Activated CD4-positive, alpha-beta T cell treated with anti-CD3 and anti-CD28 coated beads for 36 hours (primary cell): Measurements from ENCODE around the gene CISH. TPM values are rescaled to one million over a fixed set of nuclear protein-coding genes. Genes with fewer than 3 reads are reported as not detected.

ENCODE experiments used
- ATAC-seq: fragments of 200-7000 bp; cut with Tn5 transposase; one replicate; pipeline ENCODE4 v1.10.0; 2021; ENCODE audit warnings: mild to moderate bottlenecking, moderate library complexity
- CTCF ChIA-PET: fragments of 350-600 bp; sonication (Branson Sonifier 250); formaldehyde crosslinking; loops from one replicate; lab custom pipeline; 2021; ENCODE audit warnings: antibody characterized with exemption; lab: Charles Lee
- POLR2A ChIA-PET: fragments of 350-600 bp; sonication (Branson Sonifier 250); formaldehyde crosslinking; loops from one replicate; lab custom pipeline; 2021; ENCODE audit warnings: antibody characterized with exemption, inconsistent platforms; lab: Charles Lee
- DNase-seq: peaks from one replicate; pipeline ENCODE4 v3.0.0-alpha.2; 2020
- H3K27ac Mint-ChIP-seq: one replicate; pipeline ENCODE4 v1.8.0; 2021; ENCODE audit warnings: mixed read lengths
- H3K27me3 Mint-ChIP-seq: one replicate; pipeline ENCODE4 v1.8.0; 2021; ENCODE audit warnings: mixed read lengths
- H3K36me3 Mint-ChIP-seq: one replicate; pipeline ENCODE4 v1.8.0; 2021; ENCODE audit warnings: low read depth, mixed read lengths
- H3K4me1 Mint-ChIP-seq: one replicate; pipeline ENCODE4 v1.8.0; 2021; ENCODE audit warnings: mixed read lengths
- H3K4me3 Mint-ChIP-seq: one replicate; pipeline ENCODE4 v1.8.0; 2021; ENCODE audit warnings: mild to moderate bottlenecking, moderate library complexity, mixed read lengths
- H3K9me3 Mint-ChIP-seq: one replicate; pipeline ENCODE4 v1.8.0; 2021; ENCODE audit warnings: low read depth, mixed read lengths
- intact Hi-C, 2 experiments: fragments of 100-400 bp; cut with DNase I in 1 of 2; cut with micrococcal nuclease in 1 of 2; formaldehyde crosslinking; loops; one replicate each; pipeline versions ENCODE4 v1.14.2 to v1.15.1; 2022 to 2024; cut with DNase I, micrococcal nuclease
- total RNA-seq, 2 experiments: library from RNA; stranded (reverse); gene quantifications; one replicate each; pipeline ENCODE4 v1.2.3, GENCODE V29; 2021

CISH gene
- total RNA-seq, 2 experiments from 2014 or later: 265 to 269 TPM

DNA sequence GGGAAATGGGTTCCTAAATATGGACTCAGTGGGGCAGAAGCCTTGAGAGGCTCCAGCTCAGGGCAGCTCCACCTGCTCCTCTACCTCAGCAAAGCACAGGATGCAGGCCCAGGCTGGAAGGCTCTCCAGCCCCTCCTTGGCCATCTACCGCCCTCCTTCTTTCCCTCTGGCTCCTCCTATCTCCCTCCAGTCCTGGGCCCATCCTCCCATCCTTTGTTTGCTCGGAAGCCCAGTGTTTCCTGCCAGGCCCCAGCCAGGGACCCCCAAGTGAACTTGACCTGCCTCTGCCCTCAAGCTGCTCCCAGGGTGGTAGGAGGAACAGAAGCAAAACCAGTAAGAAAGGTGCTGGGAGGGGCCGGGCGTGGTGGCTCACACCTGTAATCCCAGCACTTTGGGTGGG lies 25.4 kb upstream of the CISH start:
- Mint-ChIP-seq H3K4me1 (peaks cover 68% of the 10 kb centered on the region), H3K4me3 (no peak overlapping the region), H3K9me3 (no peaks in the 10 kb centered on the region), H3K36me3 (peaks cover 38% of the 10 kb centered on the region), H3K27ac (peak overlapping the region; percentile 68), H3K27me3 (no peaks in the 10 kb centered on the region)
- DNase-seq (no peak), ATAC-seq (no peak)
- intact Hi-C loops: no loop called here
- ChIA-PET POLR2A (no interaction called here), CTCF (interaction anchor here (0.7 to 1.3 kb wide), 4 partner anchors 9 to 30 kb away, joined by 3 to 4 read pairs (median 3); no protein-coding TSS in a partner anchor)

DNA sequence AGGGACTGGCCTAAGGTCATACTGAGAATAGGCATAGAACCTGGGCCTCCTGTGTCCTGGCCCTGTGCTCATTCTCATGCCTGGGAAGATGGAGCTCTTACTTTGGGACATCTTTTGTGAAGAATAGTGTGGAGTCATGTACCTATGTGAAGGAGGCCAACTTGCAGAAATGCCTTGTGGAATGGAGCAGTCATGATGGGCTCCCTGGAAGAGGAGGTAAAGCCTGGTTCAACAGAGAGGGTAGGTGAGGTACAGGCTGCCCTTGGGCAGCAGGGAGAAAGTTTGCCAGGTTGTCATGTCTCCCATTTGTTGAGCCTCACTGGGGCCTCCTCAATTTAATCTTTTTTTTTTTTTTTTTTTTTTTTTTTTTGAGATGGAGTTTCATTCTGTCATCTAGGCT lies 23.5 kb upstream of the CISH start:
- Mint-ChIP-seq H3K36me3 (peaks cover 36% of the 10 kb centered on the region), H3K4me1 (peaks cover 79% of the 10 kb centered on the region), H3K27me3 (no peaks in the 10 kb centered on the region), H3K9me3 (no peaks in the 10 kb centered on the region), H3K27ac (no peak overlapping the region), H3K4me3 (no peak overlapping the region)
- intact Hi-C loops: no loop called here
- ATAC-seq: no peak
- no peak for DNase-seq
- ChIA-PET POLR2A (no interaction called here), CTCF (interaction anchor here (0.6 to 1.6 kb wide), 2 partner anchors 19 to 692 kb away, joined by 4 to 5 read pairs; no protein-coding TSS in a partner anchor)

DNA sequence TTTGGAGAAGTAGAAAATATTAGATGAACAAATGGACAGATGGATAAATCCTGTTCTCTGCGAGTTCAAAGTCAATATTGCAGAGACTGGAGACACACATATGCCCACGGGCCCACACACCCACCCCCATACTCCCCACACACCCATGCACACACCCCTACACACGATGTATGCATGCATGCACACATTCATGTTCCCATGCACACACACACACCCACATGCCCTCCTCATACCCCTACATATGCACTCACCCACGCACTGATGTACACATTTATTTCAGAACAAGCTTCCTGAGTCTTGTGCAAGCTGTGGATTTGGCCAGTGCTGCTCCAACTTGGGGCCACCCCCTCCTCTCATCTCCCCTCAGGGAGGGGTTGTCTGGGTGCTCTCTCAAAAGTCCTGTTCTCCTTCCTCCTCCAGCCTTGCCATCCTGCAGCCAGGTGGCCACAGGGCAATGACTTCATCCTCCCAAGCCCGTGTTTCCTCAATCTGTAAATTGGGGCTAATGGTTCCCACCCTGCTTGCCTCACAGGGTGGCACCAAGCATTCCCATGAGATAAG lies 21.7 kb upstream of the CISH start:
- Mint-ChIP-seq H3K4me1 (peaks cover 86% of the 10 kb centered on the region), H3K9me3 (no peaks in the 10 kb centered on the region), H3K27me3 (no peaks in the 10 kb centered on the region), H3K36me3 (peaks cover 47% of the 10 kb centered on the region), H3K4me3 (no peak overlapping the region), H3K27ac (peak overlapping the region; percentile 52)
- ATAC-seq: no peak
- ChIA-PET POLR2A (no interaction called here), CTCF (interaction anchor here (0.5 to 1.9 kb wide), 7 partner anchors 10 to 1054 kb away, joined by 3 to 9 read pairs (median 3); partner anchors contain the start of gene MAPKAPK3)
- intact Hi-C loops: no loop called here
- DNase-seq: no peak

DNA sequence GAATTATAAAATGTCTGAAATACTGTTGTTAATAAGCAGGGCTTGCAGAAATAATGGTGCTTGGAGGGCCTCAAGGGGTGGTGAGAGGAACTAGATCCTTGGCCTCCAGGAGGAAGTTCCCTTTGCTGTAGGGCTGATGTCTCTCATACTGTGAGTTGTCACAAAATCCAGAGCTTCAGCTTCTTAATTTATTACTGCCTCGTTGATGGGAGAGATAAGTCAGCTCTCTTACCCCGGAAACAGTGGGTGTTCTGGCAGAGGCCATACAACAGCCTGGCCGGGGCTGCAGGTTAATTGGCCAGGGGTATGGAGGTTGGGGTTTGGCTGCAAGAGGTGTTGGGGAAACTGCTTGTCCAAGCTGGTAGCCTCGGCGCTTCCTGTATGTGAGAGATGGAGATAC lies 20.9 kb upstream of the CISH start:
- H3K4me1 Mint-ChIP-seq: peaks cover 87% of the 10 kb centered on the region
- intact Hi-C loops: loop anchor here in 1 of 2 experiments (1.0 kb wide), 1 partner anchor 16 kb away; no protein-coding TSS in a partner anchor
- DNase-seq: no peak
- ATAC-seq: peak; percentile 50
- H3K9me3 Mint-ChIP-seq: no peaks in the 10 kb centered on the region
- peaks cover 50% of the 10 kb centered on the region for H3K36me3 Mint-ChIP-seq
- H3K27me3 Mint-ChIP-seq: no peaks in the 10 kb centered on the region
- ChIA-PET POLR2A (interaction anchor here (1.0 kb wide), 1 partner anchor 30 kb away, joined by 3 read pairs; no protein-coding TSS in a partner anchor), CTCF (interaction anchor here (0.6 to 1.9 kb wide), 8 partner anchors 9 to 751 kb away, joined by 3 to 9 read pairs (median 4); partner anchors contain the start of gene MAPKAPK3)
- no peak overlapping the region for H3K4me3 Mint-ChIP-seq
- H3K27ac Mint-ChIP-seq: peak overlapping the region; percentile 78

DNA sequence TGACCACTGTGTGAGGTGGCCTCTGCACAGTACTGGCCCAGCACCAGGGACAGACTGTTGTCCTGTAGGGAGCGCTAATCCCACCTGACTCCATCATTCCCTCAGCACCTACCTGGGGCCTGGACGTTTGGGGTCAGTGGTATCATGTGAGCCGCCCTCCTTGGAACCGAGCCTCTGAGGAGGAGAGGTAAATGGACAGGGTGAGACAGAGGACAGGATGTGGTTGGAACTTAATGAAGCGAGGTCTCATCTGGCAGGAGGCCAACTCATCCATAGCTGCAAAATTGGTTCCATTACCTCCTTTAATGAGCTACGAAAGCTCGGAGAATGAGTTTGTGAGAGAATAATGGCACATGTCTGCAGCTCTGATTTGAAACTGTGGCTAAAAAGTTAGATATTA lies 19.3 kb upstream of the CISH start:
- Mint-ChIP-seq H3K4me1 (peaks cover 87% of the 10 kb centered on the region), H3K36me3 (peaks cover 53% of the 10 kb centered on the region), H3K27me3 (no peaks in the 10 kb centered on the region), H3K27ac (peak overlapping the region; percentile 78), H3K9me3 (no peaks in the 10 kb centered on the region), H3K4me3 (no peak overlapping the region)
- ATAC-seq (no peak), DNase-seq (no peak)
- ChIA-PET POLR2A (no interaction called here), CTCF (interaction anchor here (1.0 to 1.1 kb wide), 3 partner anchors 21 to 26 kb away, joined by 3 to 4 read pairs (median 4); no protein-coding TSS in a partner anchor)
- intact Hi-C loops: no loop called here

DNA sequence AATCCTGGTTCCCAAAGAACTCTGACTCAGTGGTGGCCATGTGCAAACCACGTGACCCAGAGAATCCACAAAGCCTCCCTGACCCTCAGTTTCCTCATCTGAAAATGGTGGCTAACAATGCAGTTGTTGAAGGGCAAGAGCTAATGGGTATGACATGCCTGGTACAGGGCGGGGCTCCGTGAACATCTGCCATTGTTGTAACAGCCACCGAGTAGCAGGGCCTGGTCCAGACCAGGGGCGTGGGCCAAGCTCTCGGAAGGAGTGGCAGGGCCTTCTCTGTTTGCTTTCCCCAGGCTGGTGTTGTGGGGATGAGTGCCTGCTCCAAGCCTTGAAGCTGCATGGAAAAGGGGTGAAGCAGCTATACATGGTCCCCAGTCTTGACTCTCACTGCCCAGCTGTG lies 18.8 kb upstream of the CISH start:
- intact Hi-C loops: no loop called here
- ChIA-PET CTCF (interaction anchor here (0.6 to 1.1 kb wide), 4 partner anchors 21 to 30 kb away, joined by 3 to 4 read pairs (median 4); no protein-coding TSS in a partner anchor), POLR2A (no interaction called here)
- no peaks in the 10 kb centered on the region for H3K9me3 Mint-ChIP-seq
- no peak overlapping the region for H3K4me3 Mint-ChIP-seq
- no peak for DNase-seq
- peaks cover 54% of the 10 kb centered on the region for H3K36me3 Mint-ChIP-seq
- ATAC-seq: no peak
- H3K4me1 Mint-ChIP-seq: peaks cover 91% of the 10 kb centered on the region
- no peaks in the 10 kb centered on the region for H3K27me3 Mint-ChIP-seq
- H3K27ac Mint-ChIP-seq: peak overlapping the region; percentile 78

DNA sequence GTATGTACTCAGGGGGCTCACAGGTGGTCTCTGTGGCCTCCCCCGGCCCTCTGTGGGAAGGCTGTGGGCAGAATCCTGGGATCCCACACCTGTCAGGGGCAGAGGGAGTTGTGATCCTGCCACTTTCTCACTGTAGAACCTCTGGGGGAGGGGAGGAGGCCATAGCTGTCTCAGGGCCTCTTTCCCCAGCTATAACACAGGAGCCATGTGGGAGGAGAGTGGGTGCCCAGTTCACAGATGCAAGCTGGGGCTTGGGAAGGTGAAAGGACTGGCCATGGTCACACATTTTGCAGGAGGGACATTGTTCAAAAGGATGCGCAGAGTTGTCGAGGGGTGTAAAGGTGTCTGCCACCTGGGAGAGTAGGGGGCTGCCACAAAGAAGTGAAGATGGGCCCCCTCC lies 17.0 kb upstream of the CISH start:
- CTCF ChIA-PET: interaction anchor here (0.6 to 6.7 kb wide), 11 partner anchors 8 to 979 kb away, joined by 3 to 41 read pairs (median 4); partner anchors contain the start of genes CISH and MAPKAPK3
- H3K4me1 Mint-ChIP-seq: peaks cover 97% of the 10 kb centered on the region
- no peak overlapping the region for H3K4me3 Mint-ChIP-seq
- intact Hi-C loops: no loop called here
- POLR2A ChIA-PET: no interaction called here
- no peaks in the 10 kb centered on the region for H3K9me3 Mint-ChIP-seq
- H3K27ac Mint-ChIP-seq: peak overlapping the region; percentile 38
- ATAC-seq (no peak), DNase-seq (no peak)
- H3K36me3 Mint-ChIP-seq: peaks cover 60% of the 10 kb centered on the region
- no peaks in the 10 kb centered on the region for H3K27me3 Mint-ChIP-seq

DNA sequence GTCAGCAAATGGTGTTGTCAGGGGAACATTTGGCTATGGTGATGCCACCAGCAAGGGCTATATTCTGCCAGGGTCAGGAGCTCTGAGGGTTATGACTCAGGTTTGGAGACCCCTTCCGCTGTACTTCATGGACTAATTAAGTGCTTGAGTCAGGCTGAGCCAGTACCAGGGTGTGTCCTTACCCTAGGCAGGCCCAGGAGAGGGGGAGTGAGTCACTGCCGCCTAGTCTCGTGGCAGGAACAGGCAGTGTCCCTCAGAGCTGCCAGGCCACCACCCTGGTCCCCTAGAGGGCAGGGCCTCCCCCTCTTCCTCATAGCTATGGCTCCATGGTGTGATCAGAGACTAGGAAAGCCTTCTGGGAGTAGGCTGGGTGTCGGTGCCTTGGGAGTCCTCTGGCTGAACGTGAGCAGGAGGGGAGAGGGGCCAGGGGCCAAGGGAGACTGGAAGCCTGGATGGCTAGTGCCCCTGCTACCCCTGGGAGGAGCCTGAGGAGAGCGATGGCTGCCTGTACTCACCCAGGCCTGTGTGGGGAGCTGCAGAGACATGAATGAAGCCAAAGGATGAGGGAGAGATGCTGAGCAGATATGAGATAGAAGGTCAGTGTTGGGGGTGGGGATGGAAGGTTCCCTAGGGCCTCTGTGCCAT lies 16.0 kb upstream of the CISH start:
- intact Hi-C loops: no loop called here
- Mint-ChIP-seq H3K9me3 (no peaks in the 10 kb centered on the region), H3K4me3 (no peak overlapping the region), H3K27me3 (no peaks in the 10 kb centered on the region), H3K27ac (peak overlapping the region; percentile 77), H3K4me1 (peaks cover 97% of the 10 kb centered on the region), H3K36me3 (peaks cover 62% of the 10 kb centered on the region)
- DNase-seq: peak; percentile 59
- ChIA-PET CTCF (interaction anchor here (0.7 to 6.7 kb wide), 9 partner anchors 8 to 1524 kb away, joined by 3 to 41 read pairs (median 4); partner anchors contain the start of genes C3orf18 and MAPKAPK3), POLR2A (no interaction called here)
- peak; percentile 42 for ATAC-seq

DNA sequence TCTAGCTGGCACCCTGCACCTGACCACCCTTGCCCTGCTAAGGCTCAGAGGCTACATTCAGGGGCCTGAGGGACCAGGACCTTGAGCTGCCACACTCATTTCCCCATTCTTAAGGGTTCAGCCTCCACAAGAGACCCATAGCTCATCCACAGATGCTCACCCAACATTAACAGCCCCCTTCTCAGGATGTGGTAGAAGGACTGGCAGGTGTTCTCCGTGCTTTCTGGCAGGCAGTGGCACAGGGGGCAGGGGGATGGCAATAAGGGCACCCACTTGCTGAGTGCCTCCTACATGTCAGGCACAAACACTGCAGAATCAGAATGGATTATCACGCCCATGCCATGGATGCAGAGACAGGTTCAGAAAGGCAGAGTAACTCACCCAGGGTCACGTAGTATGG lies 14.8 kb upstream of the CISH start:
- DNase-seq (no peak), ATAC-seq (no peak)
- peak overlapping the region; percentile 25 for H3K27ac Mint-ChIP-seq
- ChIA-PET POLR2A (no interaction called here), CTCF (interaction anchor here (0.6 to 6.7 kb wide), 5 partner anchors 11 to 258 kb away, joined by 3 to 41 read pairs (median 3); partner anchors contain the start of gene MAPKAPK3)
- H3K9me3 Mint-ChIP-seq: no peaks in the 10 kb centered on the region
- H3K4me3 Mint-ChIP-seq: no peak overlapping the region
- H3K27me3 Mint-ChIP-seq: no peaks in the 10 kb centered on the region
- peaks cover 94% of the 10 kb centered on the region for H3K4me1 Mint-ChIP-seq
- H3K36me3 Mint-ChIP-seq: peaks cover 61% of the 10 kb centered on the region
- intact Hi-C loops: no loop called here

DNA sequence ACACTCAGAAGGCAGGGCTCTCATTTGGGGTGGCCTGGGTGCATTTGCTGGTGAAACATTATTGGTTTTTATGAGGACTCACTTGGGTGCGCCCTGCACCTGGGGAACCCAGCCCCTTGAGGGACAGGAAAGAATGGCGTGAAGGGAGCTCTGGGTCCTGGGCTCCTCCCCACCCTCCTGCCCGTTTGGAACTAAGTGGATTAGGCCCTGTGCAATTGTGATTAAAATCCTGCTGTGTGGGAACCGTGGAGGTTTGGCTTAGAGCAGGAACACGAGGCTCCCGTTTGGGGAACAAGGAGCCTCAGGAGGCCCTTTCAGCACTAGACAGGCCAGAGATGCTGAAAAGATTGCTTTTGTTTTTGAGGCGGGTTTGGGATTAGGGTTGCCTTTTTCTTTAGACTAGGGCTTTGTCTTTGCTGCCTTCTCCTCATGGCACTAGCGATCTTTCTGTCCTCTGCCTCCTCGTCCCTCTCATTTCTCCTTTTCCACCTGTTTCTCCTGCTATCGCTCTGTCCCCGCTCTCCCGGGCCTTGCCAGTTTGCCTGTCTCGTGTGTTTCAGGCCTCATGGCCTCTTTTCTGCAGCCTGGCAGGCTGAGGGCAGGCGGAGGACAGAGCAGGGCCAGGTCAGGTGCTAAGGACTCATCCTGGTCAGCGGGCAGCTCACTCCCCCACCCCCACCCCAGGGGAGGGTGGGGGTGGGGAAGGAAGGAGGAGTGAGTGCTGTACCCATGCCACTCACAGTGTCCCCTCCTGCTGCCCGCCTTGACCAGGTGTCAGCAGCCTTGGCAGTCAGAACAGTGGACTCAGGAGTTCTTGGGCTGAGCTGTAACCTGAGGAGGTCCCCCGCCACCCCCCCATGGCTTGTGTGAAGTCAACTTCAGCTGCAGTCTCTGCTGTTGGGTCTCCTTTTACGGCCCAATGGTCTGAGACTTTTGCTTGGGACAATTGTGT lies 13.9 kb upstream of the CISH start:
- ATAC-seq (no peak), DNase-seq (peak; percentile 18)
- Mint-ChIP-seq H3K27me3 (no peaks in the 10 kb centered on the region), H3K27ac (peak overlapping the region; percentile 93), H3K36me3 (peaks cover 62% of the 10 kb centered on the region), H3K4me3 (no peak overlapping the region), H3K4me1 (peaks cover 92% of the 10 kb centered on the region), H3K9me3 (no peaks in the 10 kb centered on the region)
- ChIA-PET CTCF (interaction anchor here (0.8 to 6.7 kb wide), 4 partner anchors 10 to 347 kb away, joined by 3 to 41 read pairs (median 4); partner anchors contain the start of gene MAPKAPK3), POLR2A (no interaction called here)
- intact Hi-C loops: no loop called here
